G401 (cell line): Measurements from ENCODE around the gene MYO7A. TPM values are rescaled to one million over a fixed set of nuclear protein-coding genes. Genes with fewer than 3 reads are reported as not detected.

Experiments
- DNase-seq: peaks from one replicate; pipeline ENCODE4 v3.0.0-alpha.2; 2015; ENCODE audit warnings: low spot score
- in situ Hi-C: cut with HindIII; loops from 2 replicates; pipeline ENCODE4 v1.10.0; 2016; ENCODE audit warnings: low sequenced_read_pairs, mixed read lengths
- total RNA-seq: library from RNA; depleted of rRNA; stranded (reverse); fragments of >200 nt; shearing (Covaris generic); gene quantifications from 2 replicates; pipeline ENCODE4 v1.2.3, GENCODE V29; 2014

The MYO7A gene
- total RNA-seq, 1 experiment from 2014 or later, result 0.64 TPM

DNA sequence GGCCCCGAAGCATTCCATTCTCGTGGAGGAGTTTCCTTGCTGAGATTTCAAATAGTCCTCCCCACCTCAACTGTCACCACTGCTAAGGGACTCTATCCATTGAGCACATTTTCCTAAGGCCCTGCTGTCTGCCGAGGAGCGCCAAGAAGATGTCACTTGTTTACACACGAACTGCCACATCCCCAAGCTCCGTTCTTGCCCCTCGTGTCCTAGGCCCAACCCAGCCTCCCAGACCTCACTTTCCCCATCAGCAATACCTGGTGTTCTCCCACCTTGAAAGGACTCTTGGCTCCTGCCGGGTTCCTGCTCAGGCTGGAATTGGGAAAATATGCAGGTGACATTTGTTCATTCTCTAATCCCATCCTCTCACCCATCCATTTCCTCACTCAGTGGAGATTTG is 4.0 kb upstream of the MYO7A start:
- in situ Hi-C loops, result no loop called here

DNA sequence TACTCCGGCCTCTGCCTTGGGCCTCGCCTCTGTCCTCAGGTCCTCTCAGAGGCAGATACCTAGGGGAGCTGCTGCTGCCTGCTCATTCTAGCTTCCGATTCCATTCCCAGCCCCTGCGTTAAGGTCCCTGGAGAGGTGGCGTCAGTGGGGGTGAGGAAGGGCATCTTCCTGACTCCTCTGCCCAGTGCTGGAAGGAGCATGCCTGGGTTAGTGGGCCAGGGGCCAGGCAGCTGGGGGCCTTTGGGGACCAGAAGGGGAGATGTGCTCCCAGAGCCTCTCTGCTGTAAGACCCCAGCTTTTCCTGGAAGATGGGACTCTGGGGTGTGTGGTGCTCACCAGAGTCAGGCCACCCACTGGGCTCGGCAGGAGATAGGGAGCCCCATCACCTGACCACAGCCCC is 3.6 kb upstream of the MYO7A start:
- no peak for DNase-seq
- in situ Hi-C loops, result no loop called here

More for the DNA sequence above, 4.0 kb upstream of the MYO7A start:
- DNase-seq, result no peak

DNA sequence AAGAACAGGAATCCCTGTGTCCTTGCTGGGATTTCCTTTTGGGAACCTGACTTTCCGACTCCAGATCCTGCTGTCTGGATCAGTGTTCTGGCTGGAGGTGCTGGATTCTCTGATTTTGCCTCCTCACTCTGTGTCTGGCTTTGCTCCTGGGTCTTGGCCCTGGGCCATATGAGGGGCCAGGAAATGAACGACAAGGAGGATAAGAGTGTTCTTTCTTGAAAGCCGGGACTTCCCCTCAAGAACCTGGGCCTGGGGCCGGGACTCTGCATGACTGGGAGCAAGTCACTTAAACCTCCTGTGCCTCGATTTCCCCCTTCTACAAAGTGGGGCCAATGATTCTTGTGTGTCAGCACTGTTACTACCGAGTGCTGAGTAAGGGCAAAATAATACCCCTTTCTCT is 2.9 kb upstream of the MYO7A start:
- in situ Hi-C loops, result no loop called here
- DNase-seq, result no peak

DNA sequence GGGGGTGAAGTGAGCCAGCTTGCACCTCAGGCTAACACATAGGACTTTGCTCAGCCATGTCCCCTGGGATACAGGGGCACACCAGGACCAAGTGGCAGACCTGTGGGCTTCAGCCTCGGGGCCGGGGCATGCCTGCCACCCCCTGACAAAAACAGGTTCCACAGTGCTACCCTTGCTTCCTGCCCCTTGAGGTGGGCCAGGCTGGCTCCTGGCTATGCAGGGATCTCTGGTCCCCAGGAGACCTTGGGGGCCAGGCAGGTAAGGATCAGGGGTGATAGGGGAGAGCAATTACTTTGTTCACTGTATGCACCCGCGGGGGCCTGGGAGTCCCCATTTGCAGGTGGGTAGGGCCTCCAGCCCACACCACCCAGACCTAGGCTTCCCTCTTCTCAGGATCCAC is 2.4 kb upstream of the MYO7A start:
- no peak for DNase-seq
- in situ Hi-C loops, result no loop called here

DNA sequence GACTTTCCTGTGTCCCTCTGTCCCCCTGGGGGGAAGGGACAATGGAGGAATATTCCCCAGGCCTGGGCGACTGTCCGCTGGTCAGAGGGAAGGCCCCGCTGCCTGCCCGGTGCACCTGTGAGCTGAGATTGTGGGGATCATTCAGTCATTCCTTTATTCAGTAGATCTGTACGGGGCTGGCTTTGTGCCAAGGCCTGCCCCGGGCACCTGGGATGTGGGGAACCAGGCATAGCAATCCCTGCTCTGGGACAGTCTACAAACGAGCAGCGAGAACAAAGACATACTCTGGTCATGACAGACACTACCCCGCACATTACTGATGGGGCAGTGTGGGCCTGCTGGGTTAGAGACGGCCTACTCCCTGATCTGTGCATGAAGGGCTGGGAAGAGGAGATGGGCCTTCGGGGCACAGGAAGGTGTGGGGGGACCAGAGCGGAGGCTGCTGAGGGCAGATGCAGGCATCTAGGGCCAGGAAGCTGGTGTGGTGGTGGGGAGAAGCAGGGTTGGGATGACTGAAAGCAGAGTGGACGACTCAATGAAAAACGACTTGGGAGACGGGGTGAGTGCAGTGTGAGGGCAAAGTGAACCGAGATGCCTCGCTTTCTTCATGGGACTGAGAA is 1.8 kb upstream of the MYO7A start:
- in situ Hi-C loops, result no loop called here
- DNase-seq, result no peak

DNA sequence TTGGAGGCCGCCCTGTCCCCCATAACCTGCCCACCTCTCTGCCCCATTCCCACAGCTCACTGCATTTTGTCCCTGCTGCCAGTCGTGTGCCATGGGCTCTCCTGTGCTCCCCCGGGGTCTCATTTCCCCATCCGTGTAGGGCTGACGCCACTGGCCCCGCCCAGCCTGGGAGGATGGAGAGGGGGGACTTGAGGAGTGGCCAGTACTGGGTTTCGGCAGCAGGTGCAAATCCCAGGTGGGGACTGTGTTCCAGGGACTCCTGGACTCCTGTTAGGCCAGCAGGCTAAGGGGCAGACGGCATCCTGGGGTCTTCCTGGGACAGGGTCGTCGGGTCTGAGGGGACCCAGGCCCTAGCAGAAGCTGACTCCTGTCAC is 1.2 kb upstream of the MYO7A start:
- in situ Hi-C loops, result no loop called here
- DNase-seq, result no peak

DNA sequence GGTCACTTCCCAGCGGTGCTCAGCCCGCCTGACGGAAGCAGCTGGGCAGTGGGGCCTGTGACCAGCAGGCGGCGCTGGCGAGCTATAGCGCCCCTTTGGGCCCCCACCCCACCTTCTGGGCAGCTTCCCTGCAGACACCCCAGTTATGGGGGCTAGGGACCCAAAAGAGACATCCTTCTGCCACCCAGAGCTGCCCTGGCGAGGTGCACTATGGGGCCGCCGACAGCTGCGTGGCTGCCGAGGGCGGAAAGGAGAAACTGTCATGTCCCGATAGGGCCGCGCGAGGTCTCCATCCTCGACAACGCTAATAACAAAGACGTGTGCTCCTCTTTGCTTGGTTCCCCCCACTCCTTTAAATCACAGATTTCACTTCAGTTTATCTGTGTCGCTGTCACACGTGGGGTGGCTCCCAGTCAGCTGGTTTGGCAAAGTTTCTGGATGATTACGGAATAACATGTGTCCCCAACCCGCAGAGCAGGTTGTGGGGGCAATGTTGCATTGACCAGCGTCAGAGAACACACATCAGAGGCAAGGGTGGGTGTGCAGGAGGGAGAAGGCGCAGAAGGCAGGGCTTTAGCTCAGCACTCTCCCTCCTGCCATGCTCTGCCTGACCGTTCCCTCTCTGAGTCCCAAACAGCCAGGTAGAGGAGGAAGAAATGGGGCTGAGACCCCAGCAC is 673 bp upstream of the MYO7A start:
- DNase-seq, result peak; percentile 59

DNA sequence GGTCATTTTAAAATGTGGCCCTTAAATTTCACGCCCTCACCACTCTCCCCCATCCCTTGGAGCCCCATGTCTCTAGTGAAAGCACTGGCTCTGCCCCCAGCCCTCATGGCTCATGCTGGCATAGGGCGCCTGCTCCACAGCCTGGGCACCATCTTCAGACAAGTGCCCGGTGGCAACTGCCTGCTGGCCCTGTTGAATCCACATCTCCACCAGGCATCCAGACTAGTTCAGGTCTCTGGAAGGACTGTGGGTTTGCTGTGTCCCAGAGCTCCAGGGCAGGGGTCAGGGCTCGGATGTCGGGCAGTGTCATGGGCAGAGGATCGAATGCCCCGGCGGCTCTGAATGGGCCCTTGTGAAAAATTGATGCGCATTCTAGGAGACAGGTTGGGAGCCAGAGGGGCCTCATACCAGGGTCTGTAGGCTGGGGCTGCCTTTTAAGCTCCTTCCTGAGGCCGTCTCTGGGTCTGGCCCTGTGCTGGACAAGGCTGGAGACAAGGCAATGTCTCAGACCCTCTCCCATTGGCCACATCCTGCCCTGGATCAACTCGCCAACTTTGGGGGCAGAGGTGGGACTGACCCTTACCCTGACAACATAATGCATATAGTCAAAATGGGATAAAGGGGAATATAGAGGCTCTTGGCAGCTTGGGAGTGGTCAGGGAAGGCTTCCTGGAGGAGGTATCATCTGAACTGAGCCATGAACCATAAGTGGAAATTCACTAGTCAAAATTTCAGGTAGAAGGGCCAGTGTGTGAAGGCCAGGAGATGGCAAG is 1.2 kb downstream of the MYO7A start:
- in situ Hi-C loops, result no loop called here

More for the DNA sequence above, 673 bp upstream of the MYO7A start:
- in situ Hi-C loops, result no loop called here

DNA sequence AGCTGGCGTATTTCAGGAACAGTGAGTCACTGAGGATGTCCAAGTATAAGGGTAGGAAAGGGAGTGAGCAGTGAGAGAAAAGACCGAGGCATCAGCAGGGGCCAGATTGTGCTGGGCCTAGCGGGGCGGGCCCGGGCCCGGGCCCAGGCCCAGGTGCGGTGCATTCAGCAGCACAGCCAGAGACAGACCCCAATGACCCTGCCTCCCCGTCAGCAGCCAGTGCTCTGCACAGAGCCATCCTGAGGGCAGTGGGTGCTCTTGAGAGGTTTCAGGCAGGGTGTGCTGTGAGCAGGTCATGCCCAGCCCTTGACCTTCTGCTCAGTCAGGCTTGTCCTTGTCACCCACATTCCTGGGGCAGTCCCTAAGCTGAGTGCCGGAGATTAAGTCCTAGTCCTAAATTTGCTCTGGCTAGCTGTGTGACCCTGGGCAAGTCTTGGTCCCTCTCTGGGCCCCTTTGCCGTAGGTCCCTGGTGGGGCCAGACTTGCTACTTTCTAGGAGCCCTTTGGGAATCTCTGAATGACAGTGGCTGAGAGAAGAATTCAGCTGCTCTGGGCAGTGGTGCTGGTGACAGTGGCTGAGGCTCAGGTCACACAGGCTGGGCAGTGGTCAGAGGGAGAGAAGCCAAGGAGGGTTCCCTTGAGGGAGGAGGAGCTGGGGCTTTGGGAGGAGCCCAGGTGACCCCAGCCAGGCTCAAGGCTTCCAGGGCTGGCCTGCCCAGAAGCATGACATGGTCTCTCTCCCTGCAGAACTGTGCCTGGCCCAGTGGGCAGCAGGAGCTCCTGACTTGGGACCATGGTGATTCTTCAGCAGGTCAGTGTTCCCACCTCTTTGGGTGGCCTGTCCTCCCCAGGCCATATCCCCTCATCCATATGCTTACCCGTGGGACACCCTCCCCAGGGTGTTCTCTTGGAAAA is 2.1 kb downstream of the MYO7A start:
- in situ Hi-C loops, result no loop called here
- DNase-seq, result no peak

More for the DNA sequence above, 1.2 kb downstream of the MYO7A start:
- DNase-seq, result no peak

DNA sequence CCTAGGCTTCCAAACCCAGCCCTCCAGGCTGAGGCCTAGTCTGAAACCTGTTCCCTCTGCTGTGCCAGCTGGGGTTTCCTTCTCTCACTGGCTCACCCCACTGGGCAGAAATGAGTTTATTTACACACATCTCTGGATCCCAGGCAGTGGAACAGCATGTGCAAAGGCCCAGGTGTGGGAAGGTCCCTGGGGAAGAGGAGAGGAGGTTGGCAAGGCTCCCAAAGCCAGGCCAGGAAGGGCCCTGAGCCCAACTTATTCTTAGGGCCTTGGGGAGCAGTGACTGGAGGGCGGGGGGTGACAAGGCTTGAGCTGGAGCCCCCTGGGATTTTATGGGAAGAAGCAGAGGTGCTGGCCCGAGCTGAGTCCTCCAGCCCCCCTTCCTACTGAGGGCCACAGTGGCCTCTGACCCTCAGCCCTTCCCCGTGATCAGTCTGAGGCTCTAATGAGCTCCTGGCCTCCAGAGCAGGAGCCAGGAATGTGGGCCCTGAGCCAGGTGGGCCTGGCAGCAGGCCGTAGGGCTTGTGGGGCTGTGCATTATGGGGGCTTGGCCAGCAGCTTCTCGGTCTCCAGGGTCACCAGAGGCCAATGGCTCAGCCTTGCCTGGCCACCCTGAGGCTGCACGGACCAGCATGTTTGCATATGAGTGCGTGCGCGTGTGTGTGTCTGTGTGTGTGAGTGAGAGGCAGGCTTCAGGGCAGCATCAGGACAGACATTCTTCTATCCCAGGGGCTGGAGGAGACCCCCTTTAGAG is 2.9 kb downstream of the MYO7A start:
- in situ Hi-C loops, result no loop called here
- no peak for DNase-seq

DNA sequence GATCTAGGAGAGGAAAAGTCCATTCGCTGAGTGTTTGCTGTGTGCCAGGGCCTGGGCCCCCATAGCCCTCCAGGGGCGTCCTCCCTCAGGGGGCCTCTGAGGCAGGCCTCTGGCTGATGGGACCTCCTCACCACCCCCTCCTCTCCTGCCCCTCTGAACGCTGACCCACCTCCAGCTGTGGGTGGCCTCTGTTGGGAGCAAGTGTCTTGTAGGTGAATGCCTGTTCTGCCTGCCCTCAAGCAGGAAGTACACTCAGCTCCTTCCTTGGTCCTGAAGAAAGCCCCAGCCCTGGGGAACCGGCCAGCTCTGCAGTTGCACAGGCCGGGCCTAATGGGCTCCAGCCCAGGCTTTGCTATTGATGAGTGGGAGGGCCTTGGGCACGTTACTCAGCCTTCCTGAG is 3.5 kb downstream of the MYO7A start:
- in situ Hi-C loops, result no loop called here
- DNase-seq, result no peak

DNA sequence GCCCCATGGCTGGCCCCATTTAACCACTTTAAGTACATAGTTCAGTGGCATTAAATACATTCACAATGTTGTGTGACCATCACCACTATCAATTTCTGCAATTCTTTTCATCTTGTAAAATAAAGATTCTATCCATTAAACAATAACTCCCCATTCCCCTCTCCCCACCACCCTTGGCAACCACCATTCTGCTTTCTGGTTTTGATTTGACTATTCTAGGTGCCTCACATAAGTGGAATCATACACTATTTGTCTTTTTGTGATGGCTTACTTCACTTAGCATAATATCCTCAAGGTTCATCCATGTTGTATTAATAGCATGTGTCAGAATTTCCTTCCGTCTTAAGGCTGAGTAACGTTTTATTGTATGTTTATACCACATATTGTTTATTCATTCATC is 7.0 kb downstream of the MYO7A start:
- in situ Hi-C loops, result no loop called here
- DNase-seq, result no peak

DNA sequence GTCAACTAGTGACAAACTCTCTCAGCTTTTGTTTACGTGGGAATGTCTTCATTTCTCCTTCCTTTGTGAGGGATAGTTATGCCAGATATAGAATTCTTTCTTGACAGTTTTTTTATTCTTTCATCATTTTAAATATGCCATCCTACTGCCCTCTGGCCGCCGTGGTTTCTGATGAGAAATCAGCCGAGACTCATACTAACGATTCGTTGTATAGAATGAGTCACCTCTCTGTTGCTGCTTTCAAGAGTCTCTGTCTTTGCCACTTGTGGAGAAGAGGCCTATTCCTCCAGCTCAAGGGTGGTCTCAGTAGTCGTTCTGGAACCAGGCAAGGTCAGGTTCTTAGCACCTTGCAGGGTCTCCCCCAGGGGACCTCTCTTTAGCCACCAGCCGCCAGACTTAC is 8.0 kb downstream of the MYO7A start:
- in situ Hi-C loops, result no loop called here
- no peak for DNase-seq

DNA sequence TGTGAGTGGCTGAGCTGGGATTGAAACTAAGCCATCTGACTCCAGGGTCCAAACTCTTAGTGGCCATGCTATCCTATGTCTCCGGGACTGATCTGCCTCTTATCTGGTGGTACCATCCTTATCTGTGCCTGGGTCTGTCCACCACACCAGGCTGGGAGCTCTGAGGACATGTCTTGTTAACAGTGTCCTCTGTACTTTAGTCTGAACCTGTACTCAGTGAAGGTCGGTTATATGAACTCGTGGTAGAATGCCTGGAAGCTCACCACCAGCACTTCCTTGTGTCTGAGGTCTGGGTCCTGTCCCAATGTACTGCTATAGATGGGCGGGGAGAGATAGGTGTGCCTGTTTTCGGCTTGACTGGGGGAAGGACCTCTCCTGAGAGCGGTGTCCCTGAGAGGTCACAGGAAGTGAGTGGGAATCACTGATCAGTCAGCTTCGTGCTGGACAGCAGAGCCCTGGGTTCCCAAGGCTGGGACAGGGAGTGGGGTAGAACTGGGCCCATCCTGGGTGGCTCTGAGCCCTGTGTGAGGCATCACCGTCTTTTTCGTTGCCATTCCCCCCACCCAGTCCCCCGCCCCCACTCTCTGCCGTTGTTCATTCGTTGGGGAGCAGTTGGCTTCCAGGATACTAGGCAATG is 8.9 kb downstream of the MYO7A start:
- no peak for DNase-seq
- in situ Hi-C loops, result no loop called here

DNA sequence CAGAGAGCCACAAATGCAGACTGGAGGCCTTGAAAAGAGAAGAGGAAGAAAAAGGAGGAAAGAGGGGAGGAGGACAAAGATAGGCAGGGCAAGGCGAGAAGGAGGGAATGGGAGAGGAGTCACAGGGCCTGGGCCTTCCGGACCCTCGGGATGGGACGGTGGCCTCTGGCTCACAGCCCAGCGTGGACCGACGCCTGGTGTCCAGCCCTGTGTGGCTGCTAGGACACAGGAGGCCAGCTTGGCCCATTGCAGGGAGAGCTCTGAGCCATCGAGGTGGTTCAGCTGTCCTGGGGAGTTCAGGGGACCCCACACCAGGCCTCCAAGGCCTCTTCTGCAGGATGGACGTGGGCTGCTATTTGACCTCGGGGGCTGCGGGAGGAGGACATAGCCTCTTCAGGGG is 9.4 kb downstream of the MYO7A start:
- in situ Hi-C loops, result no loop called here
- no peak for DNase-seq

DNA sequence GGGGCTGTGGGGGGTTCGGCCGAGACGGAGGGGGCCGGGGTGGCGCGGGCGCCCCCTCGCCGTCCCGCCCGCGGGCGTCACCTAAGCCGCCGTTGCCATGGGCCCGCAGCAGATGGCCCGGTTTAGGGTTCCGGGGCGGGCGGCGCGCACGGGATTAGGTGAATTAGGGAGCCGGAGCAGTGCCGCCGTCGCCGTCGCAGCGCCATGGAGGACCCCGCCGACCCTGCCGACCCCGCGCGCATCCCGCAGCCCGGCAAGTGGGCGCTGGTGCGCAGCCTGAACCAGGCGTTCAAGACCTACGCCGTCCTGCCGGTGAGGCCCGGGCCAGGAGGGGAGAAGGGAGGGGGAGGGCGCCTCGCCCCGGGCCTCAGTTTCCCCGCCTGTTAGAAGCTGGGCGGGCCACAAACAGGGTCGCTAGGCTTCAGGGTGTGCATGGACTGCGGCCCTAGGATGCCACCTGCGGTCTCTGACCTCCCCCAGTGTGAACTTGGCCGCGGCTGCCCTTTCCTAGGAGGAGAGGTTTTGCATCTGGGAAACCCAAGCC is 10.1 kb downstream of the MYO7A start:
- in situ Hi-C loops, result no loop called here
- DNase-seq, result no peak

DNA sequence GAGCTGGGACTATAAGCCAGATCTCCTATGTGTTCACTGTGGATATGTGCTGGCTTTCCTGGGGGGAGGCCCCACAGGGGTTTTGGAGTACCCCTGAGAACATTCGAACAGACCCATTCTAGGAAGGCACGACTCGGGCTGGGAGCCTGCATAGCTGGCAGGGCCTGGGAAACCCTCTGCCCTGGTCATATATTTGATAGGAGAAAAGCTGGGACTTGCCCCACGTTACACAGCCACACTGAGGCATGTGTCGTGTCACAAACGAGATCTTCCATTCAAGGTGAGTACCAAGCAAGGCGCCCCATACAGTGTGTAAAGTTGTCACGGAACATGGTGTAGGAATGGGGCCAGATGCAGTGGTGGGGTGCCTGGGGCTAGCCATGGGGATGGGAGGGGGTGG is 11.2 kb downstream of the MYO7A start:
- DNase-seq, result no peak
- in situ Hi-C loops, result no loop called here

DNA sequence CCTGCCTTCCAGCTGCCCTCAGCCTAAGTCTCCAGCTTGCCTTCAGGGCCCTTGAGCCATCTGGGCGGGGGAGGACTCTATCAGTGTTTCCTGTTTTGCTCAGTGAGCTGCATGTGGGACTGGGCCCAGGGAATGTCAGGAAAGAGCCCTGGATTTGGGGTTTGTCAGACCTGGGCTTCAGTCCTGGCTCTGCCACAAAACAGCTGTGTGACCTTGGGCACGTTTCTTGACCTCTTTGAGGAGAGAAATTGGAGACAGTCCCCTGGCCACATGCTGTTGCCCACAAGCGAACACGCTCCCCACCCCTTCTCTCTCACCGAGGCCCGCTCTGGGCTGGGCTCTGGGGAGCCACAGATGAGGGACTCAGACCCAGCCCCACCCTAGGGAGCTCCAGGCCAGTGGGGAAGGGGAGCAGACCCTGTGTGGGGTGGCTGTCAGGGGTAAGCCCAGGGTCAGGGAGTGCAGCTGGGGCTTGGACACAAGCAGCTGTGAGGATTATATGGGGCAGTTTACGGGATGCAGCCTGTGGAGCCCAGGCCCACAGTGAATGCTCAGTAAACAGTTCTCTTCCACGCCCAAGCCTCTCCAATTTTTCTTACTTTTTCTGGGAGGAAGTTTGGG is 12.3 kb downstream of the MYO7A start:
- in situ Hi-C loops, result no loop called here
- no peak for DNase-seq
